Stimulated activated naive B cell treated with anti-CD40 and anti-IgM and Interleukin-4, amounts not matched to agents 10 μg/mL and 1 μg/mL and 100 μg/mL, for 72 hours (primary cell): ENCODE results near the gene TRAF1.

Source experiments
- ATAC-seq, 2 donors: fragments of 150-1000 bp; cut with Tn5 transposase; replicated peaks; 2 replicates each; pipeline ENCODE4 v1.10.0; 2021; ENCODE audit warnings: moderate library complexity in 1 of 2
- DNase-seq: peaks from one replicate; pipeline ENCODE4 v3.0.0; 2021
- H3K27ac Mint-ChIP-seq: one replicate; pipeline ENCODE4 v1.8.0; 2022; ENCODE audit warnings: mild to moderate bottlenecking, mixed read lengths
- H3K27me3 Mint-ChIP-seq, 2 donors: one replicate each; pipeline ENCODE4 v1.8.0; 2022; ENCODE audit warnings: mixed read lengths in 2 of 2
- H3K36me3 Mint-ChIP-seq, 2 donors: one replicate each; pipeline ENCODE4 v1.8.0; 2022; ENCODE audit warnings: mixed read lengths in 2 of 2, mild to moderate bottlenecking in 1 of 2
- H3K4me1 Mint-ChIP-seq, 2 donors: one replicate each; pipeline ENCODE4 v1.8.0; 2022; ENCODE audit warnings: mixed read lengths in 2 of 2, mild to moderate bottlenecking in 1 of 2
- H3K4me3 Mint-ChIP-seq, 2 donors: one replicate each; pipeline ENCODE4 v1.8.0; 2022; ENCODE audit warnings: mild to moderate bottlenecking in 2 of 2, mixed read lengths in 2 of 2, moderate library complexity in 1 of 2
- H3K9me3 Mint-ChIP-seq, 2 donors: one replicate each; pipeline ENCODE4 v1.8.0; 2022; ENCODE audit warnings: mixed read lengths in 2 of 2, mild to moderate bottlenecking in 1 of 2

Gene TRAF1

GRCh38 chr9:120948824-120949223 is 22.2 kb upstream of the TRAF1 start:
- no peak for ATAC-seq
- H3K27ac Mint-ChIP-seq: no peak overlapping the region
- H3K27me3 Mint-ChIP-seq: no peaks in the 10 kb centered on the region

GRCh38 chr9:120947222-120947621 is 20.6 kb upstream of the TRAF1 start:
- DNase-seq (no peak), ATAC-seq (no peak)
- no peaks in the 10 kb centered on the region for H3K27me3 Mint-ChIP-seq
- no peak overlapping the region for H3K27ac Mint-ChIP-seq
- H3K9me3 Mint-ChIP-seq: peaks cover 0 to 2% of the 10 kb centered on the region in 2 donors
- peaks cover 8 to 16% of the 10 kb centered on the region in 2 donors for H3K4me1 Mint-ChIP-seq
- H3K36me3 Mint-ChIP-seq: peaks cover 1 to 3% of the 10 kb centered on the region in 2 donors
- no peak overlapping the region for H3K4me3 Mint-ChIP-seq

More at GRCh38 chr9:120948824-120949223, 22.2 kb upstream of the TRAF1 start:
- peaks cover 1 to 3% of the 10 kb centered on the region in 2 donors for H3K36me3 Mint-ChIP-seq
- peaks cover 0 to 2% of the 10 kb centered on the region in 2 donors for H3K9me3 Mint-ChIP-seq
- peaks cover 8 to 14% of the 10 kb centered on the region in 2 donors for H3K4me1 Mint-ChIP-seq
- no peak for DNase-seq
- no peak overlapping the region for H3K4me3 Mint-ChIP-seq

- peaks cover 9 to 16% of the 10 kb centered on the region in 2 donors for H3K4me1 Mint-ChIP-seq
- no peak for ATAC-seq
- peaks cover 1 to 3% of the 10 kb centered on the region in 2 donors for H3K36me3 Mint-ChIP-seq
- no peak for DNase-seq
- no peak overlapping the region for H3K4me3 Mint-ChIP-seq
- H3K27ac Mint-ChIP-seq: no peak overlapping the region
- no peaks in the 10 kb centered on the region for H3K27me3 Mint-ChIP-seq
- H3K9me3 Mint-ChIP-seq: peaks cover 0 to 2% of the 10 kb centered on the region in 2 donors
These were observed 19.7 kb upstream of the TRAF1 start for GRCh38 chr9:120946259-120946658.

GRCh38 chr9:120944948-120945347 is 18.4 kb upstream of the TRAF1 start:
- no peak for ATAC-seq
- DNase-seq: no peak
- Mint-ChIP-seq H3K4me1 (peaks cover 11 to 16% of the 10 kb centered on the region in 2 donors), H3K36me3 (peaks cover 1 to 3% of the 10 kb centered on the region in 2 donors), H3K27me3 (no peaks in the 10 kb centered on the region), H3K4me3 (peak overlapping the region in 1 of 2 donors; percentile 27), H3K27ac (peak overlapping the region; percentile 22), H3K9me3 (peaks cover 0 to 2% of the 10 kb centered on the region in 2 donors)

- H3K27ac Mint-ChIP-seq: peak overlapping the region; percentile 1
- ATAC-seq (peak; percentile 100), DNase-seq (peak; percentile 51)
- H3K4me1 Mint-ChIP-seq: peaks cover 11 to 16% of the 10 kb centered on the region in 2 donors
- peaks cover 0 to 2% of the 10 kb centered on the region in 2 donors for H3K9me3 Mint-ChIP-seq
- peak overlapping the region in 1 of 2 donors; percentile 3 for H3K4me3 Mint-ChIP-seq
- H3K27me3 Mint-ChIP-seq: no peaks in the 10 kb centered on the region
- H3K36me3 Mint-ChIP-seq: peaks cover 1 to 3% of the 10 kb centered on the region in 2 donors
These were observed 17.8 kb upstream of the TRAF1 start for GRCh38 chr9:120944434-120944843.

DNA sequence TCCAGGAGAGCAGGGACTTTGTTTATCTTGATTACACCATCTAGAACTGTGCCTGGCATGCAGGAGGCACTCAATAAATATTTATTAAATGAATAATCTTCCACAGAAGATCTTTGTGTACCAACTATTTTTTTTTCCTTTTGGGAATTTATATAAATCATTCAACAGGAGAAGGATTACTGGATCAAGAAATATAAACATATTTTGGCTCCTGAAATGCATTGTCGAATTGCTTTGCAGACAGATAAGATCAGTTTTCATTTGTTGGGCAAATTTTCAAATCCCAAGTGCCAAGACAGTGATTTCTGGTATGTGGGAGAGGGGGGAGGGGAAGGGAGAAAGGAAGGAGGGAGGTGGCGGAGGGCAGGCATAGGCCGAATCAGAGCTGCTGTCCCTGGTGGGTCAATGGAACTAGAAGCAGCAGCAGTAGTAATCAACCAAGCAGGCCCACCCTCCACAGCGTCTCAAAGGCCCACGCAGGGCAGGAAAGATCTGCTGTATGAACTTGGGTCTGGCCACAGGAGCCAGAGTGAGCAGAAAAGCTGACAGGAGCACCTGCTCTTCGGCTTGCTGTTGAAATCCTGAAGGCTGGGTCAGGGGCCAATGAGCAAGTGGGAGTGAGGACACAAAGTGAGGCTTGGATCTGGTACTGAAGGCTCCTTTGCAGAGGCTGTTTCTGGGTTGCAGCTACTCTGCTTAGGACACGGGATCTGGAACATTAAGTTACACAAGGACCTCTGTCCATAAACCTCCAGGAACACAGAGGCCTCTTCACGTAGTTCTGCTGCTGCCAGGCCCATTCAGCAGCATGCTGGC is 15.8 kb upstream of the TRAF1 start:
- H3K4me1 Mint-ChIP-seq: peaks cover 19 to 28% of the 10 kb centered on the region in 2 donors
- DNase-seq (no peak), ATAC-seq (no peak)
- H3K27ac Mint-ChIP-seq: no peak overlapping the region
- H3K36me3 Mint-ChIP-seq: peaks cover 1 to 3% of the 10 kb centered on the region in 2 donors
- H3K4me3 Mint-ChIP-seq: no peak overlapping the region
- peaks cover 0 to 2% of the 10 kb centered on the region in 2 donors for H3K9me3 Mint-ChIP-seq
- no peaks in the 10 kb centered on the region for H3K27me3 Mint-ChIP-seq

DNA sequence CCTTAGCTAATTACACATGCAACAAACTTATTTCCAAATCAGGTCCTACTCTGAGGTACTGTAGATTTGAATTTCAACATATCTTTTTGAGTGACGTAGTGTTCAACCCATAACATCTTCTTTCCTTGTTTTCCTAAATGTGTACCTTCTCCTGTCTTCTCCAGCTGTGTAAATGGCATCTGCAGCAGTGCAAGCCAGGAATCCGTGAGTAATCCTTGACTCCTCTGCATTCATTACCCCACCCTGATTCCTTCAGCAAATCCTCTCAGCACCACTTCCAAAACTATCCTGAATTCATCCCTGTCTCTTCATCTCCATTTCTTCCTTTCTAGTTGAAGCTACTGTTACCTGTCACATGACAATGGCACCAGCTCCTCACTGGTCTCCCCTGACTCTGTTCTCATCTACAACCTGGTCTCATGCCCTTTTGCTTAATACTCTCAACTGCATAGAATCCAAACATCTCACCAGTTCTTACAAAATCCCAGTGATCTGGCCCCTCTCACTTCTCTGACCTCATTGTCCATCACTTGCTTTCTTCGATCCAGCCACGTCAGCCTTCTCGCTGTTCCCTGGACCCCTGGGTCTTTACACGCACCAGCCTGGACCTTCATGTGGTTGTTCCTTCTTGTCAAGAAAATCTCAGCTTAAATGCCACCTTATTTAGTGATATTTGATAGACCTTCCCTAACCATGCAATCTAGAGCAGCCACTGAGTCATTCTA is 14.6 kb upstream of the TRAF1 start:
- DNase-seq: no peak
- H3K36me3 Mint-ChIP-seq: peaks cover 1 to 3% of the 10 kb centered on the region in 2 donors
- H3K27me3 Mint-ChIP-seq: no peaks in the 10 kb centered on the region
- no peak overlapping the region for H3K27ac Mint-ChIP-seq
- no peak overlapping the region for H3K4me3 Mint-ChIP-seq
- no peak for ATAC-seq
- peaks cover 27 to 40% of the 10 kb centered on the region in 2 donors for H3K4me1 Mint-ChIP-seq
- peaks cover 0 to 2% of the 10 kb centered on the region in 2 donors for H3K9me3 Mint-ChIP-seq

DNA sequence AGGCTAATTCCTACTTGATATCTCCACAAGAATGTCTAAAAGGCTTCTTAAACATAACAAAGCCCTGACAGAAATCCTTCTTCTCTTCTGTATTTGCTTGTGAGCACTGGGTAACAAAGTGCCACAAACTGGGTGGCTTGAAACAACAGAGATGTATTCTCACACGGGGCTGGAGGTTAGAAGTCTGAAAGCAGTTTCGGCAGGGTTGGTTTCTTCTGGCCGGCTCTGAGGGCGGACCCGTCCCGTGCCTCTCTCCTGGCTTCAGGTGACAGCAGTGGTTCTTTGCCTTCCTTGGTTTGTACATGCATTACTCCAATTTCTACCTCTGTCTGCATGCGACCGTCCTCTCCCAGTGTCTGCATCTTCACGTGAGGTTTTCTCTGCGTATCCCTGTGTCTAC is 14.0 kb upstream of the TRAF1 start:
- Mint-ChIP-seq H3K4me3 (no peak overlapping the region), H3K27me3 (no peaks in the 10 kb centered on the region), H3K27ac (no peak overlapping the region), H3K4me1 (peaks cover 33 to 46% of the 10 kb centered on the region in 2 donors), H3K36me3 (peaks cover 1 to 3% of the 10 kb centered on the region in 2 donors), H3K9me3 (peaks cover 0 to 2% of the 10 kb centered on the region in 2 donors)
- no peak for ATAC-seq
- DNase-seq: no peak

DNA sequence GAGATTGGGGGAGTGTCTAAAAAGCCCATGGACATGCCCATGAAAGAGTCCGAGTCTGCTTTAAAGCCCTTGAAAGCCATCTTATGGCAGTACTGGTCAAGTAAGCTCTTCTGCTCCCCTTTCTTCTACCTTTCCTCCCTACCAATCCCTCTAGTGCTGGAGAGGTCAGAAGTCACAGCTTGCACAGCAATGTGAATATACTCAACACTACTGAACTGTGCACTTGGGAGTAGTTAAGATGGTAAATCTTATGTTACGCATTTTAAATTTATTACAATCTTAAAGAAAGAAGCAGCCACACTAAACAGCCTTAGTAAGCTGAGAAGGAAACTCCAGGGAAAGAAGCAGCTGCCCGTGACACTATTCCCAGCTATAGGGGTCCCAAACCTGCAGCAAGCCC is 12.3 kb upstream of the TRAF1 start:
- H3K4me3 Mint-ChIP-seq: no peak overlapping the region
- H3K9me3 Mint-ChIP-seq: no peaks in the 10 kb centered on the region
- H3K36me3 Mint-ChIP-seq: no peaks in the 10 kb centered on the region
- no peaks in the 10 kb centered on the region for H3K27me3 Mint-ChIP-seq
- DNase-seq (no peak), ATAC-seq (no peak)
- peaks cover 39 to 48% of the 10 kb centered on the region in 2 donors for H3K4me1 Mint-ChIP-seq
- H3K27ac Mint-ChIP-seq: no peak overlapping the region

DNA sequence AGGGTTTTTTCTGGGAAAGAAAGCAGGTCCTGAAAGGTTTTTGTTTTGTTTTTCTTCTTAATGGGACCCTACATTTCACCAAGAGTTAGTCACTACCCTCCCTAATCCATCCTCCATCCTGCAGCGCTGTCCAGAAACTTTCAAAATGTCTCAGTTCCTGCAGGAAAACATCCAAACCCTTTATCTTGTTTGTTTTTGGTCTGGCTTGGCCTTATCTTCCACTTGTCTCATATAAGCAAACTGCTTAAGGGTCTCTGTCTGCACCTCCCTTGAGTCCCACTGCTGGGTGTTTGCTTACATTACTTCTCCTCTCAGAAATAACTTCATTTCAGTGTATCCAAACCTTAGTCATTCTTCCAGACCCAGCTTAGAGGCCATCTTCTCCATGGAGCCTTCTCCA is 11.0 kb upstream of the TRAF1 start:
- H3K36me3 Mint-ChIP-seq: no peaks in the 10 kb centered on the region
- ATAC-seq: no peak
- H3K27me3 Mint-ChIP-seq: no peaks in the 10 kb centered on the region
- peak overlapping the region in 1 of 2 donors; percentile 11 for H3K4me3 Mint-ChIP-seq
- H3K27ac Mint-ChIP-seq: peak overlapping the region; percentile 16
- peaks cover 46 to 55% of the 10 kb centered on the region in 2 donors for H3K4me1 Mint-ChIP-seq
- no peak for DNase-seq
- no peaks in the 10 kb centered on the region for H3K9me3 Mint-ChIP-seq

DNA sequence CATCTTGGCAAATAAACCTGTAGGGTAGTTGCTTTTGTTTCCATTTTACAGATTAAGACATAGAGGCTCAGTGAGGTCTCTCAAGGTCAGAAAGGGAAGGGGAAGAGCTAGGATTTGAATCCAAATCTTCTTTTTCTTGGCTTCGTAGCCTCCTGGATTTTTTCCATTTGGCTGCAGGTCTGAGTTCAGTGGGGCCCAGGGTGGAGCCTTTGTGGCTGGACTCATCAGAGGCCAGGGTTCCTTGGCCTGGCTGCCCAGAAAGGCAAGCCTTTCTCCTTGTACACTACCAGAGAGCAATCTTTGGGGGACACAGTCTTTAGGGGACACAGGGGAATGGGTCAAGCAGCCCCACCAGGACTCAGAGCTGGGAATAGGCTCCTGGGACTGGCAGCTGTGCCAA is 10.5 kb upstream of the TRAF1 start:
- Mint-ChIP-seq H3K36me3 (no peaks in the 10 kb centered on the region), H3K27ac (peak overlapping the region; percentile 77), H3K9me3 (no peaks in the 10 kb centered on the region), H3K4me3 (no peak overlapping the region), H3K4me1 (peaks cover 47 to 60% of the 10 kb centered on the region in 2 donors), H3K27me3 (no peaks in the 10 kb centered on the region)
- ATAC-seq (no peak), DNase-seq (no peak)

DNA sequence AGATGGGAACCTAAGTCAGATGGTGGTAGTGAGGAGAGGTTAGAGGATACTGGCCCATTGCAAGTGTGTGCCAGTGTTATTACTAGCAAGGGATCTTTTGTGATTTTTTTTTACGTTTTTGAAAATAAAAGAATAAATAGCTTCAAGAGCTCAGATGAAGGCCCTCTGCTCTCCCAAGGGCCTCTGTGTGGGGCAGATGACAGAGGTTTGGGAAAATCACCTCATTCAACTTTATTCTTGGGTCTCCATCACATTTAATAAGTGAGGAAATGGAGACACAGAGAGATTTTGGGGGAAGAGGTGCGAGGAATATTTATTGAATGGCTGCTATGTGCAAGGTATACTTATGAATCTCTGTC is 10.1 kb upstream of the TRAF1 start:
- Mint-ChIP-seq H3K27ac (peak overlapping the region; percentile 77), H3K27me3 (no peaks in the 10 kb centered on the region), H3K9me3 (no peaks in the 10 kb centered on the region), H3K4me1 (peaks cover 49 to 64% of the 10 kb centered on the region in 2 donors), H3K4me3 (peak overlapping the region; percentile 52 to 57), H3K36me3 (no peaks in the 10 kb centered on the region)
- ATAC-seq: no peak
- no peak for DNase-seq

DNA sequence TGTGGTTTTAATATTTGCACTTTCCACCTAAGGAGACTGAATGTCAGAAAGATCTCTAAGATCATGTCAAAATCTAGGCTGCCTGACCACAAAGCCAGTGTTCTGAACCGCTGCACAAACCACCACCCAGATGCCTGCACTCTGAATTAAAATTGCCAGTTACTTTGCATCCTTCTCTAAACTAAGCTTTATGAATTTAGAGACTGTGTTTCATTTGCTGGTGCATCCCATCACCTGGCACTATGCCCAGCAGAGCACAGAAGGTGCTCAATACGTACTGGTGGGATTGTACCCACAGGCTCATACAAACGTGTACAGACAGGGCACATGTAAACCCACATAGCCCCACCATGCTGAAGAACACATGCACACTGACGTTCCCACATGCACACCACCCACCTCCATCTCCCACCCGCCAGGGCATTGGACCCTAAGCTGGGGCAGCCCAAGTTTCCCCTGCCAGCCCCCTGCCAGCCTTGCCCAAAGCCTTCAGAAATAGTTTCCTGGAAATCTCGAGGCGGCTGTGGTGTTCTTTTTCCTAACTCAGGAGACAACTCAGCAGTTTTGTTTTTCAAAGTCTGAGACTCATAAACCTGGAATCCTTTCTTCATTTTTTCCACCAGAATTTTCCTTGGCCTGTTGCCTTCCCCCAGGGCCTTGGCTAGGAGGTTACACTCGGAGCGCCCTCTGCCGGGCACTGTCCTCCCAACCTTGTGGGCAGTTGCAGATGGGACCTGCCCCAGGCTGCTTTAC is 9.6 kb upstream of the TRAF1 start:
- Mint-ChIP-seq H3K27ac (peak overlapping the region; percentile 77), H3K27me3 (no peaks in the 10 kb centered on the region), H3K36me3 (no peaks in the 10 kb centered on the region), H3K4me3 (peak overlapping the region; percentile 52 to 57), H3K4me1 (peaks cover 49 to 70% of the 10 kb centered on the region in 2 donors), H3K9me3 (no peaks in the 10 kb centered on the region)
- ATAC-seq (peak; percentile 55 to 58), DNase-seq (peak; percentile 68)

DNA sequence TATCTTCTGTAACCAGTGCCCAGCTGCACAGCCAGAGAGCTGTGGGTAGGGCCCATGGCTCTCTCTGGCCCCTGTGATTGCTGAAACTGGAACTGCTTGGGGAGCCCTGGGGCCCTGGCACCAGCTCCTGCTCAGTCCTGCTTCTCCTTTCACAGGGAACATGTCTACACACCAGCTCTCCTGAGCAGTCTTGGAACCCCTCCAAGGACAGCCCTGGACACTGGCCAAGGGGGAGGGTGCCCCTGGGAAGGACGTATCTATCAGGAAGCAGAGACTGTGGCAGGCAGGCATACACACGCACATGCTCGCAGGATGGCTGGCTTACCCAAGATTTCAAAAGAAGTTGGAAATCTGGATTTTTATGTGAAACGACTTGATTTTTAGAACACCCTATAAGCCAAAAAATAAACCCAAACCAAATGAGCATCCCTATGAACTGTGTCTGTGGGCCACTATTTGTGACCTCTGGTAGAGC is 8.8 kb upstream of the TRAF1 start:
- DNase-seq (no peak), ATAC-seq (no peak)
- Mint-ChIP-seq H3K4me3 (peak overlapping the region; percentile 51 to 52), H3K4me1 (peaks cover 51 to 76% of the 10 kb centered on the region in 2 donors), H3K27me3 (no peaks in the 10 kb centered on the region), H3K27ac (peak overlapping the region; percentile 77), H3K36me3 (no peaks in the 10 kb centered on the region), H3K9me3 (no peaks in the 10 kb centered on the region)
